B cell (primary cell): ENCODE measurements around the gene LAMB1. TPM values are rescaled to one million over a fixed set of nuclear protein-coding genes. Genes with fewer than 3 reads are reported as not detected.

ENCODE experiments used
- ATAC-seq: fragments of 200-7000 bp; cut with Tn5 transposase; one replicate; pipeline ENCODE4 v1.10.0; 2021; ENCODE audit warnings: low read depth, mild to moderate bottlenecking, moderate number of reproducible peaks, moderate library complexity
- CTCF ChIA-PET: fragments of 350-600 bp; sonication (Branson Sonifier 250); formaldehyde crosslinking; loops from one replicate; lab custom pipeline; 2021; ENCODE audit warnings: antibody characterized with exemption, inconsistent platforms; lab: Charles Lee
- POLR2A ChIA-PET: fragments of 350-600 bp; sonication (Branson Sonifier 250); formaldehyde crosslinking; loops from one replicate; lab custom pipeline; 2021; ENCODE audit warnings: antibody characterized with exemption; lab: Charles Lee
- DNase-seq: peaks from one replicate; pipeline ENCODE4 v3.0.0; 2013
- H2AFZ ChIP-seq: 2 replicates; pipeline ENCODE4 v1.6.1; 2012; ENCODE audit warnings: mild to moderate bottlenecking, low read depth, low read length; ENCODE audit not compliant: insufficient read depth, poor library complexity, severe bottlenecking
- H3K27ac ChIP-seq, 2 donors: 1 replicate in 1 of 2; 2 replicates in 1 of 2; pipeline ENCODE4 v1.5.1; 2012 to 2013; ENCODE audit warnings: low read length in 2 of 2, mild to moderate bottlenecking in 2 of 2, moderate library complexity in 1 of 2
- H3K27me3 ChIP-seq, 4 experiments: fragments of 200-600 bp in 1 of 4; sonication (generic) in 1 of 4; replicated peaks in 1 of 4; 1 replicate in 2 of 4; 2 replicates in 2 of 4; pipeline versions ENCODE4 v1.6.1 to v1.7.0; 2013 to 2016; ENCODE audit warnings: low read length in 3 of 4, mild to moderate bottlenecking in 2 of 4, mixed read lengths in 1 of 4, moderate library complexity in 1 of 4; ENCODE audit not compliant: insufficient read depth in 4 of 4, control insufficient read depth in 3 of 4; ENCODE audit errors: control extremely low read depth in 1 of 4
- H3K36me3 ChIP-seq, 2 experiments: replicated peaks in 1 of 2; 1 replicate in 1 of 2; 2 replicates in 1 of 2; pipeline versions ENCODE4 v1.6.1 to v1.7.1; 2013; ENCODE audit warnings: low read length in 1 of 2; ENCODE audit not compliant: insufficient read depth in 2 of 2, control insufficient read depth in 1 of 2; ENCODE audit errors: control extremely low read depth in 1 of 2, extremely low read depth in 1 of 2
- H3K4me1 ChIP-seq, 2 donors: fragments of 200-600 bp in 1 of 2; sonication (generic) in 1 of 2; 1 replicate in 1 of 2; 2 replicates in 1 of 2; pipeline versions ENCODE4 v1.5.1 to v1.6.1; 2013 to 2017; ENCODE audit warnings: low read length in 2 of 2; ENCODE audit not compliant: control insufficient read depth in 2 of 2, insufficient read depth in 2 of 2
- H3K4me2 ChIP-seq: replicated peaks from 2 replicates; pipeline ENCODE3; 2012; ENCODE audit warnings: mild to moderate bottlenecking, low read depth, low read length; ENCODE audit not compliant: poor library complexity, severe bottlenecking
- H3K4me3 ChIP-seq, 5 experiments: fragments of 200-600 bp in 1 of 5; sonication (generic) in 1 of 5; 1 replicate in 3 of 5; 2 replicates in 2 of 5; pipeline versions ENCODE4 v1.5.1 to v1.7.0; 2011 to 2016; ENCODE audit warnings: low read length in 4 of 5, mild to moderate bottlenecking in 4 of 5, low read depth in 2 of 5, control low read depth in 1 of 5, moderate library complexity in 1 of 5; ENCODE audit not compliant: insufficient read depth in 1 of 5; ENCODE audit errors: control extremely low read depth in 1 of 5, extremely low read depth in 1 of 5
- H3K79me2 ChIP-seq: fragments of 200-600 bp; sonication (generic); one replicate; pipeline ENCODE4 v1.6.0; 2016; ENCODE audit warnings: low read length; ENCODE audit not compliant: control insufficient read depth, insufficient read depth
- H3K9ac ChIP-seq: fragments of 200-600 bp; sonication (generic); 2 replicates; pipeline ENCODE4 v1.6.1; 2017; ENCODE audit warnings: mild to moderate bottlenecking, low read length, moderate library complexity
- H3K9me3 ChIP-seq, 3 donors: one replicate each; pipeline versions ENCODE4 v1.6.1 to v1.7.1; 2013; ENCODE audit warnings: low read length in 2 of 3; ENCODE audit not compliant: control insufficient read depth in 2 of 3, insufficient read depth in 1 of 3; ENCODE audit errors: control extremely low read depth in 1 of 3
- H4K20me1 ChIP-seq: 2 replicates; pipeline ENCODE4 v1.6.0; 2012; ENCODE audit warnings: mild to moderate bottlenecking, low read length; ENCODE audit not compliant: insufficient read depth, control insufficient read depth, poor library complexity, severe bottlenecking
- H3K27ac Mint-ChIP-seq: one replicate; pipeline ENCODE4 v1.8.0; 2021; ENCODE audit warnings: mixed read lengths
- H3K27me3 Mint-ChIP-seq: one replicate; pipeline ENCODE4 v1.8.0; 2021; ENCODE audit warnings: mixed read lengths
- H3K4me1 Mint-ChIP-seq: one replicate; pipeline ENCODE4 v1.8.0; 2021; ENCODE audit warnings: mixed read lengths
- H3K4me3 Mint-ChIP-seq: one replicate; pipeline ENCODE4 v1.8.0; 2021; ENCODE audit warnings: mixed read lengths
- H3K9me3 Mint-ChIP-seq: one replicate; pipeline ENCODE4 v1.8.0; 2022; ENCODE audit warnings: mixed read lengths; ENCODE audit not compliant: insufficient read depth
- EZH2 ChIP-seq: IDR thresholded peaks from 2 replicates; pipeline ENCODE4 v1.6.1; 2012; ENCODE audit warnings: borderline replicate concordance, low read depth, mild to moderate bottlenecking, moderate library complexity, low read length; ENCODE audit not compliant: insufficient read depth, poor library complexity, severe bottlenecking
- WGBS: methylation state at CpG from one replicate; pipeline ENCODE4 v1.1.5; 2013; ENCODE audit warnings: missing lambda C conversion rate; ENCODE audit not compliant: insufficient coverage; 5-methylcytosine and 5-hydroxymethylcytosine counted together
- intact Hi-C: fragments of 100-400 bp; cut with micrococcal nuclease; formaldehyde crosslinking; loops from one replicate; pipeline ENCODE4 v1.10.0; 2022
- polyA plus RNA-seq: library from polyadenylated mRNA; depleted of rRNA; stranded (reverse); fragments of >200 nt; gene quantifications from 2 replicates; pipeline ENCODE4 v1.2.3, GENCODE V29; 2012
- total RNA-seq, 2 donors: library from RNA; stranded (reverse); fragments of 120-200 nt in 1 of 2; gene quantifications; 1 replicate in 1 of 2; 2 replicates in 1 of 2; pipeline versions ENCODE4 v1.2.3 to v1.2.4, GENCODE V29; 2013 to 2022
- TF ChIP-seq, protein P1 (sequence below): fragments of 200-600 bp; IDR thresholded peaks from one replicate; pipeline ENCODE4 v1.8.0; 2022; ENCODE audit warnings: antibody characterized with exemption, mild to moderate bottlenecking

Gene LAMB1
- total and polyA plus RNA-seq, 2 donors (not counting 1 experiment from before 2014, with no cell fraction given), result not detected

DNA sequence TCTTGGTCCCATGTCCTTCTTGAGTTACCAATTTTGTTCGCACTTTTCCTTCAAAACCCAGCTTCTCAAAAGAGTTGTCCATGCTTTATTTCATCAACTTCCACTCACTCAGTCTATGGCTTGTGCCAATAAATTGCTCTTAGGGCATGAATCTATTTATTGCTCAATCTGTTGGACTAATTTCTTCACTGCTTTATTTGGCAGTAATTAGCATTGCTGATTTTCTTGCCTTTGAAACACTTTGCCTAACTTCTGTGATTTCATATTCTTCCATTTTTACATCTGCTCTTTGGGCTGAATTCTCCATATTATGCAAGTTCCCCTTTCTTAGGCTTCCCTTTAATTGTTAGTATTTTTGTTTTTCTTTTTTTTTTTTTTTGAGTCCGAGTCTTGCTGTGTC is 95.2 kb downstream of the LAMB1 start:
- no peaks in the 10 kb centered on the region for H3K27me3 Mint-ChIP-seq
- Histone ChIP-seq H3K9me3 (peaks cover 0 to 1% (median 0%) of the 10 kb centered on the region in 3 donors), H3K27ac (no peak overlapping the region), H3K4me2 (no peak overlapping the region), H2AFZ (no peak overlapping the region), H4K20me1 (no peaks in the 10 kb centered on the region), H3K36me3 (peaks cover 12 to 72% of the 10 kb centered on the region in 2 experiments), H3K79me2 (no peaks in the 10 kb centered on the region), H3K4me3 (no peak overlapping the region), H3K4me1 (no peaks in the 10 kb centered on the region), H3K27me3 (no peaks in the 10 kb centered on the region), H3K9ac (no peak overlapping the region)
- ATAC-seq (no peak), DNase-seq (no peak)
- ChIA-PET CTCF (no interaction called here), POLR2A (no interaction called here)
- H3K4me1 Mint-ChIP-seq, result no peaks in the 10 kb centered on the region
- H3K4me3 Mint-ChIP-seq, result no peak overlapping the region
- intact Hi-C loops, result no loop called here
- WGBS, result no CpG with 5 or more reads among the region's 2 CpGs
- H3K9me3 Mint-ChIP-seq, result peaks cover 3% of the 10 kb centered on the region
- H3K27ac Mint-ChIP-seq, result no peak overlapping the region
- TF ChIP-seq, protein P1, sequence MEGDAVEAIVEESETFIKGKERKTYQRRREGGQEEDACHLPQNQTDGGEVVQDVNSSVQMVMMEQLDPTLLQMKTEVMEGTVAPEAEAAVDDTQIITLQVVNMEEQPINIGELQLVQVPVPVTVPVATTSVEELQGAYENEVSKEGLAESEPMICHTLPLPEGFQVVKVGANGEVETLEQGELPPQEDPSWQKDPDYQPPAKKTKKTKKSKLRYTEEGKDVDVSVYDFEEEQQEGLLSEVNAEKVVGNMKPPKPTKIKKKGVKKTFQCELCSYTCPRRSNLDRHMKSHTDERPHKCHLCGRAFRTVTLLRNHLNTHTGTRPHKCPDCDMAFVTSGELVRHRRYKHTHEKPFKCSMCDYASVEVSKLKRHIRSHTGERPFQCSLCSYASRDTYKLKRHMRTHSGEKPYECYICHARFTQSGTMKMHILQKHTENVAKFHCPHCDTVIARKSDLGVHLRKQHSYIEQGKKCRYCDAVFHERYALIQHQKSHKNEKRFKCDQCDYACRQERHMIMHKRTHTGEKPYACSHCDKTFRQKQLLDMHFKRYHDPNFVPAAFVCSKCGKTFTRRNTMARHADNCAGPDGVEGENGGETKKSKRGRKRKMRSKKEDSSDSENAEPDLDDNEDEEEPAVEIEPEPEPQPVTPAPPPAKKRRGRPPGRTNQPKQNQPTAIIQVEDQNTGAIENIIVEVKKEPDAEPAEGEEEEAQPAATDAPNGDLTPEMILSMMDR, result no peak
- TF ChIP-seq EZH2, result no peak

DNA sequence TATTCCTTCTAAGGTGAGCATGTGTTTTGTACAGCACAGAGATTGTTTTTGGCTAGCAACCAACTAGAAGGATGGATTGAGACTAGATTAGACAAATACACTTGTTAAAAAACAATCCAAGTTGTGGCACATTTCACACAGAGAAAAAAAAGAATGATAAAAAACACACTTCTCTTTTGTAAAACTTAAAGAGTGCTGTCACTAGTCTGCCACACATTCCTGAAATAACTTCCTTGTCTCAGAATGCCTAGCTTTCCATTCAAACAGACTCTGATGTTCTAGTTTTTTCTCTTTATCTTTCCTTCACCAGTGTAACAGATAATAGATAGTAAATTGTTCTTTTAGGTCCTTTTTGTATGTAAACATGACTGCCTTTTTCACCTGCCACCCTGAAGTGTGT is 100.6 kb downstream of the LAMB1 start:
- H2AFZ ChIP-seq, result no peak overlapping the region
- no peak for ATAC-seq
- no peaks in the 10 kb centered on the region for H3K27me3 ChIP-seq
- ChIA-PET POLR2A (no interaction called here), CTCF (interaction anchor here (0.7 kb wide), 1 partner anchor 754 kb away, joined by 3 read pairs; no protein-coding TSS in a partner anchor)
- H3K36me3 ChIP-seq, result peaks cover 11 to 52% of the 10 kb centered on the region in 2 experiments
- Mint-ChIP-seq H3K27me3 (no peaks in the 10 kb centered on the region), H3K9me3 (no peaks in the 10 kb centered on the region), H3K4me1 (peaks cover 12% of the 10 kb centered on the region), H3K4me3 (no peak overlapping the region), H3K27ac (no peak overlapping the region)
- DNase-seq, result no peak
- H4K20me1 ChIP-seq, result peaks cover 23% of the 10 kb centered on the region
- peaks cover 42% of the 10 kb centered on the region for H3K79me2 ChIP-seq
- no peak overlapping the region for H3K4me3 ChIP-seq
- H3K4me1 ChIP-seq, result peaks cover 6 to 7% of the 10 kb centered on the region in 2 donors
- intact Hi-C loops, result no loop called here
- no peak overlapping the region for H3K4me2 ChIP-seq
- no peak overlapping the region for H3K27ac ChIP-seq
- no peak overlapping the region for H3K9ac ChIP-seq
- TF ChIP-seq, protein P1, result no peak
- no peak for TF ChIP-seq EZH2
- H3K9me3 ChIP-seq, result no peaks in the 10 kb centered on the region
